K562 (cell line): ENCODE data around the gene MAPKAPK2. TPM values are rescaled to one million over a fixed set of nuclear protein-coding genes. Genes with fewer than 3 reads are reported as not detected.

Source experiments
- ATAC-seq: fragments of 200-7000 bp; cut with Tn5 transposase; 3 replicates; pipeline ENCODE4 v1.9.1; 2020; ENCODE audit warnings: moderate library complexity
- BruUV-seq: library from RNA; stranded (reverse); fragments of 400-500 nt; replicated peaks from 2 replicates; lab custom pipeline; 2021; lab: Mats Ljungman, UMichigan
- CTCF ChIA-PET: fragments of 300-600 bp; formaldehyde crosslinking; extraction: SDS; loops from one replicate; lab custom pipeline; 2021; ENCODE audit warnings: low intra/inter-chr PET ratio; lab: Yijun Ruan, JAX
- POLR2A ChIA-PET: fragments of 300-600, 350-650 bp; sonication (Branson Sonifier 250); formaldehyde crosslinking; extraction: SDS; loops from one replicate; lab custom pipeline; 2021; ENCODE audit warnings: antibody characterized with exemption, inconsistent platforms; lab: Yijun Ruan, JAX
- DNase-seq, 4 experiments: peaks; one replicate each; pipeline versions ENCODE4 v3.0.0 to v3.0.0-alpha.2; 2011 to 2018; ENCODE audit warnings: low spot score in 3 of 4, mixed read lengths in 3 of 4; ENCODE audit errors: extremely low read depth in 1 of 4
- FAIRE-seq: peaks from 2 replicates; lab custom pipeline; 2011; peaks lifted over from hg19 to GRCh38; lab: Jason Lieb, UNC
- H2AFZ ChIP-seq: 2 replicates; pipeline ENCODE4 v1.6.0; 2011; ENCODE audit warnings: low read depth, low read length, control low read depth, inconsistent platforms
- H3K27ac ChIP-seq: fragments of 200-600 bp; 3 replicates; pipeline ENCODE4 v1.8.0; 2011; ENCODE audit warnings: low read depth, mild to moderate bottlenecking, control low read depth, inconsistent platforms, low read length, moderate library complexity, mixed read lengths; ENCODE audit errors: extremely low read depth
- H3K27me3 ChIP-seq, 2 experiments: fragments of 300-600 bp in 1 of 2; 2 replicates in 1 of 2; 3 replicates in 1 of 2; pipeline versions ENCODE4 v1.6.0 to v1.8.0; 2011; ENCODE audit warnings: inconsistent platforms in 2 of 2, low read length in 2 of 2, mild to moderate bottlenecking in 1 of 2, mixed read lengths in 1 of 2, moderate library complexity in 1 of 2; ENCODE audit not compliant: control insufficient read depth in 2 of 2, insufficient read depth in 2 of 2
- H3K36me3 ChIP-seq: fragments of 300-600 bp; 3 replicates; pipeline ENCODE4 v1.8.0; 2011; ENCODE audit warnings: mild to moderate bottlenecking, low read length, inconsistent platforms; ENCODE audit not compliant: control insufficient read depth, insufficient read depth
- H3K4me1 ChIP-seq, 2 experiments: fragments of 200-600 bp in 1 of 2; replicated peaks in 1 of 2; 2 replicates in 1 of 2; 3 replicates in 1 of 2; pipeline versions ENCODE4 v1.5.1 to v1.8.0; 2011; ENCODE audit warnings: inconsistent platforms in 2 of 2, low read length in 2 of 2, mild to moderate bottlenecking in 1 of 2, mixed read lengths in 1 of 2, moderate library complexity in 1 of 2; ENCODE audit not compliant: control insufficient read depth in 2 of 2, insufficient read depth in 2 of 2
- H3K4me2 ChIP-seq: 2 replicates; pipeline ENCODE4 v1.6.1; 2011; ENCODE audit warnings: low read length, control low read depth, inconsistent platforms, mixed read lengths; ENCODE audit not compliant: insufficient read depth
- H3K4me3 ChIP-seq: fragments of 200-600 bp; sonication (generic), shearing (Covaris generic); 2 replicates; pipeline ENCODE4 v1.5.1; 2016; ENCODE audit warnings: control low read depth, inconsistent platforms
- H3K79me2 ChIP-seq: fragments of 200-600 bp; 3 replicates; pipeline ENCODE4 v1.8.0; 2011; ENCODE audit warnings: low read length, inconsistent platforms; ENCODE audit not compliant: control insufficient read depth, insufficient read depth
- H3K9ac ChIP-seq, 2 experiments: 2 replicates each; pipeline versions ENCODE4 v1.6.0 to v1.6.1; 2011; ENCODE audit warnings: low read depth in 2 of 2, low read length in 2 of 2, control low read depth in 1 of 2, inconsistent platforms in 1 of 2, mild to moderate bottlenecking in 1 of 2, mixed read lengths in 1 of 2; ENCODE audit not compliant: insufficient read depth in 1 of 2
- H3K9me1 ChIP-seq: one replicate; pipeline ENCODE4 v1.6.0; 2011; ENCODE audit warnings: inconsistent platforms, mild to moderate bottlenecking, low read length, moderate library complexity; ENCODE audit not compliant: control insufficient read depth, insufficient read depth
- H3K9me3 ChIP-seq: replicated peaks from 2 replicates; pipeline ENCODE4 v1.5.1; 2011; ENCODE audit warnings: low read depth, low read length, inconsistent platforms; ENCODE audit not compliant: control insufficient read depth, insufficient read depth
- H4K20me1 ChIP-seq: replicated peaks from 2 replicates; pipeline ENCODE4 v1.6.1; 2011; ENCODE audit warnings: low read length, inconsistent platforms, mixed read lengths; ENCODE audit not compliant: control insufficient read depth, insufficient read depth
- ESRRA ChIP-seq: fragments of 450-650 bp; IDR thresholded peaks from 2 replicates; pipeline ENCODE4 v1.6.1; 2014; ENCODE audit warnings: low read depth, mild to moderate bottlenecking, moderate library complexity, borderline replicate concordance
- GTF2B ChIP-seq: IDR thresholded peaks from 2 replicates; pipeline ENCODE4 v1.6.1; 2011; ENCODE audit not compliant: insufficient read length; ENCODE audit errors: extremely low read depth
- HSF4 ChIP-seq: fragments of 250-450 bp; sonication (Bioruptor Pico); IDR thresholded peaks from 2 replicates; pipeline ENCODE4 v2.1.2; 2022; ENCODE audit warnings: mild to moderate bottlenecking, moderate library complexity, borderline replicate concordance
- JUNB ChIP-seq: fragments of 450-650 bp; formaldehyde crosslinking; conservative IDR thresholded peaks from 2 replicates; pipeline ENCODE4 v1.4.0; 2020; ENCODE audit warnings: mild to moderate bottlenecking
- MAFG ChIP-seq: fragments of 450-650 bp; conservative IDR thresholded peaks from 2 replicates; pipeline ENCODE4 v1.6.1; 2016; ENCODE audit warnings: missing genetic modification characterization, missing compliant biosample characterization
- POLR2AphosphoS5 ChIP-seq: IDR thresholded peaks from 2 replicates; pipeline ENCODE4 v1.6.1; 2011; ENCODE audit warnings: mild to moderate bottlenecking, low read depth, low read length, moderate library complexity; ENCODE audit not compliant: control insufficient read depth, insufficient read depth
- POLR3A ChIP-seq: IDR thresholded peaks from 2 replicates; pipeline ENCODE4 v1.6.1; 2011; ENCODE audit warnings: borderline replicate concordance, mild to moderate bottlenecking, moderate library complexity; ENCODE audit not compliant: insufficient read length, insufficient read depth; ENCODE audit errors: extremely low read depth
- POLR3G ChIP-seq: IDR thresholded peaks from 2 replicates; pipeline ENCODE4 v1.6.1; 2011; ENCODE audit not compliant: insufficient read length, insufficient replicate concordance; ENCODE audit errors: extremely low read depth
- TAL1 ChIP-seq: fragments of 450-650 bp; IDR thresholded peaks from 2 replicates; pipeline ENCODE4 v1.6.1; 2016; ENCODE audit warnings: mild to moderate bottlenecking
- TRIM25 ChIP-seq: fragments of 450-650 bp; IDR thresholded peaks from 2 replicates; pipeline ENCODE4 v1.7.0; 2016; ENCODE audit warnings: borderline replicate concordance
- ZNF586 ChIP-seq: fragments of 450-650 bp; formaldehyde crosslinking; conservative IDR thresholded peaks from 2 replicates; pipeline ENCODE4 v1.4.0; 2020; ENCODE audit warnings: mild to moderate bottlenecking, moderate library complexity
- WGBS: fragments of 100-300 bp; shearing (Covaris generic); methylation state at CpG from one replicate; pipeline ENCODE4 v1.1.6; 2016; ENCODE audit warnings: low coverage, mixed read lengths; ENCODE audit not compliant: insufficient coverage; ENCODE audit errors: missing lambda C conversion rate; 5-methylcytosine and 5-hydroxymethylcytosine counted together
- in situ Hi-C: fragments of 300-500 bp; cut with MboI; formaldehyde crosslinking; loops from 4 replicates; pipeline ENCODE4 v1.15.0; 2018; ENCODE audit warnings: inconsistent platforms, mixed read lengths
- intact Hi-C: fragments of 100-400 bp; cut with micrococcal nuclease; formaldehyde crosslinking; loops from 2 replicates; pipeline ENCODE4 v1.14.2; 2022
- polyA plus RNA-seq, 8 experiments: library from polyadenylated mRNA; depleted of rRNA in 4 of 8; stranded (reverse) in 5 of 8; unstranded in 3 of 8; fragments of >200 nt; fragmentation: Nextera tagmentation in 2 of 8; fragmentation: Illumina TruSeq in 1 of 8; extraction: Ambion mirVana in 2 of 8; extraction: Trizol in 1 of 8; gene quantifications; 2 replicates each; pipeline versions ENCODE4 v1.2.1 to v1.2.3, GENCODE V29; 2011 to 2014; ENCODE audit warnings: inconsistent platforms in 1 of 8, missing spikeins in 1 of 8
- total RNA-seq, 7 experiments: library from RNA; depleted of rRNA in 6 of 7; stranded (reverse); fragments of >200 nt in 6 of 7; fragmentation: Illumina TruSeq in 2 of 7; extraction: Trizol in 2 of 7; gene quantifications; 2 replicates each; pipeline versions ENCODE4 v1.2.1 to v1.2.3, GENCODE V29; 2011 to 2021; ENCODE audit warnings: low replicate concordance in 1 of 7

MAPKAPK2 gene
- total and polyA plus RNA-seq, 9 of the 15 experiments (the other 6 are each of a cell fraction or from before 2014, with no cell fraction given): 0.63 to 94.2 (median 52.1) TPM

- TF ChIP-seq GTF2B (no peak), JUNB (CRISPR knock-in tag) (no peak), ESRRA (no peak)
Observed at GRCh38 chr1:206693592-206693991, 8.9 kb downstream of the MAPKAPK2 start (continued).

GRCh38 chr1:206694171-206695124 is 9.7 kb downstream of the MAPKAPK2 start:
- ChIA-PET POLR2A (interaction anchor here (0.7 to 10.1 kb wide), 4 partner anchors 8 to 42 kb away, joined by 3 to 130 read pairs (median 4); no protein-coding TSS in a partner anchor), CTCF (no interaction called here)
- Histone ChIP-seq H3K27me3 (no peaks in the 10 kb centered on the region), H4K20me1 (peaks cover 69% of the 10 kb centered on the region), H3K9me1 (peaks cover 19% of the 10 kb centered on the region), H2AFZ (no peak overlapping the region), H3K9me3 (no peaks in the 10 kb centered on the region), H3K4me2 (no peak overlapping the region), H3K9ac (no peak overlapping the region), H3K79me2 (peaks cover 98% of the 10 kb centered on the region), H3K36me3 (peaks cover 38% of the 10 kb centered on the region; the same call in 2 of the 3 replicates), H3K4me3 (no peak overlapping the region), H3K4me1 (peaks cover 30 to 38% of the 10 kb centered on the region in 2 experiments; a peak in 4 of 5 replicates), H3K27ac (no peak overlapping the region)
- no TSS peak for BruUV-seq
- peak in 1 of 4 experiments; percentile 11 for DNase-seq
- WGBS: 81% methylated on average over 11 of the region's 11 CpGs
- in situ Hi-C loops (no loop called here), intact Hi-C loops (no loop called here)
- ATAC-seq: no peak
- TF ChIP-seq TRIM25 (no peak), POLR2AphosphoS5 (0 out of 2 replicates have a peak, but pooled peaks have one; percentile 2), POLR3G (no peak), TAL1 (no peak), ZNF586 (no peak), MAFG (tag) (no peak), HSF4 (CRISPR knock-in tag) (no peak), POLR3A (no peak)
- FAIRE-seq: no peak
